SJSA1 (cell line): ENCODE results near the gene SLC1A7. TPM values are rescaled to one million over a fixed set of nuclear protein-coding genes. Genes with fewer than 3 reads are reported as not detected.
A peak's percentile ranks its signal among the peaks of the same experiment; 100 is the strongest.

Experiments
- DNase-seq, 2 experiments: peaks; one replicate each; pipeline ENCODE4 v3.0.0-alpha.2; 2015 to 2020; ENCODE audit warnings: low spot score in 2 of 2, low read depth in 1 of 2
- H3K27ac ChIP-seq: fragments of 250-450 bp; sonication (Bioruptor Pico); 2 replicates; pipeline ENCODE4 v1.5.1; 2020; ENCODE audit warnings: mild to moderate bottlenecking, moderate library complexity
- H3K27me3 ChIP-seq: fragments of 250-450 bp; sonication (Bioruptor Pico); replicated peaks from 2 replicates; pipeline ENCODE4 v1.5.1; 2020; ENCODE audit warnings: mild to moderate bottlenecking, moderate library complexity
- H3K36me3 ChIP-seq: fragments of 250-450 bp; sonication (Bioruptor Pico); 2 replicates; pipeline ENCODE4 v1.5.1; 2020; ENCODE audit warnings: mild to moderate bottlenecking
- H3K4me1 ChIP-seq: fragments of 250-450 bp; sonication (Bioruptor Pico); replicated peaks from 2 replicates; pipeline ENCODE4 v1.6.1; 2021; ENCODE audit warnings: mild to moderate bottlenecking
- H3K4me3 ChIP-seq: fragments of 250-450 bp; sonication (Bioruptor Pico); 2 replicates; pipeline ENCODE4 v1.5.1; 2020; ENCODE audit warnings: mild to moderate bottlenecking
- H3K9me3 ChIP-seq: fragments of 250-450 bp; sonication (Bioruptor Pico); replicated peaks from 2 replicates; pipeline ENCODE4 v1.5.1; 2020; ENCODE audit warnings: mild to moderate bottlenecking
- total RNA-seq: library from RNA; depleted of rRNA; stranded (reverse); fragments of >200 nt; shearing (Covaris generic); gene quantifications from 2 replicates; pipeline ENCODE4 v1.2.3, GENCODE V29; 2014

SLC1A7 gene
- total RNA-seq, 1 experiment from 2014 or later: 12.1 TPM

DNA sequence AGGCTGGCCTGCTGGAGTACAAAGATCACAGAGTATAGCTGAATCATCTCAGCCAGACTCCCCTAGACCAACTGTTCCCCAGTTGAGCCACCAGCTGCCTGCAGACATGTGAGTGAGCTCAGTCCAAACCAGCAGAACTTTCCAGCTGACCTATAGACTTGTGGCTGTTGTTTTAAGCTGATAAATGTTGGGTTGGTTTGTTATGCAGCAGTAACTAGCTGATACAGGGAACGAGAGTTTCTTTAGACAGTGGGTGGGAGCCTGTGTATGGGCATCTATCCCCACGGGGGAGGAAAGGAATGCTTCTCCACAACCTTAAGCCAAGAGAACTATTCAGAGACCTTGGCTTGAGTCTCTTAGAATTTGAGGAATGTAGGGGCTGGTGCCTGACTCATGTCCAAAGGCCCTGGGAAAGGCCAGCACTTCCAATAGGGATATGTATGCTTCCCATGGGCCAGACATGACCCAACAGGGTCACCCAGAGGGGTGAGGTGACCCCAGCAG is 30.1 kb downstream of the SLC1A7 start:
- peak overlapping the region; percentile 96 for H3K27ac ChIP-seq
- peaks cover 94% of the 10 kb centered on the region for H3K4me1 ChIP-seq

DNA sequence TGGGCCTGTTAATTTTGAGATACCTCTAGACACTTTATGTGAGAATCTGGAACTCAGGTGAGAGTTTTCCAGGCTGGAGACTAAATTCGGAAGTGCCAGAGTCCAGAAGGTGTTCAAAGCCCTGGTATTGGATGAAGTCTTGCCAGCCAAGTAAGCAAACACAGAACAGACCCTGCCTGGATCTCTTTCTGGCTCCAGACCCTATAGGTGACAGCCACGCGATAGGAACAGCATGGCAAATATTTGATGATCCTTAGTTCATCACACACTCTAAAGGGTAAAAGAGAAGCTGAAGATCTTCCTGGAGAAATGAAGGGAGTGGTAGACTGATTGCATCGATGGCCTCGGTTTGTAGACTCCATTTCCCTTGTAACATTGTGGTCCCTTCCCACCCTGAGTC is 30.7 kb downstream of the SLC1A7 start:
- H3K36me3 ChIP-seq: peaks cover 10% of the 10 kb centered on the region; the same call in 1 of the 2 replicates
- peak overlapping the region; percentile 96 for H3K27ac ChIP-seq
- no peak overlapping the region for H3K4me3 ChIP-seq
- H3K27me3 ChIP-seq: no peaks in the 10 kb centered on the region
- H3K4me1 ChIP-seq: peaks cover 95% of the 10 kb centered on the region
- H3K9me3 ChIP-seq: peaks cover 8% of the 10 kb centered on the region
- no peak for DNase-seq

More for the DNA sequence above, 30.1 kb downstream of the SLC1A7 start:
- no peaks in the 10 kb centered on the region for H3K27me3 ChIP-seq
- H3K36me3 ChIP-seq: peaks cover 10% of the 10 kb centered on the region; the same call in 1 of the 2 replicates
- no peak overlapping the region for H3K4me3 ChIP-seq
- peaks cover 8% of the 10 kb centered on the region for H3K9me3 ChIP-seq
- peak; percentile 87 to 88 for DNase-seq

DNA sequence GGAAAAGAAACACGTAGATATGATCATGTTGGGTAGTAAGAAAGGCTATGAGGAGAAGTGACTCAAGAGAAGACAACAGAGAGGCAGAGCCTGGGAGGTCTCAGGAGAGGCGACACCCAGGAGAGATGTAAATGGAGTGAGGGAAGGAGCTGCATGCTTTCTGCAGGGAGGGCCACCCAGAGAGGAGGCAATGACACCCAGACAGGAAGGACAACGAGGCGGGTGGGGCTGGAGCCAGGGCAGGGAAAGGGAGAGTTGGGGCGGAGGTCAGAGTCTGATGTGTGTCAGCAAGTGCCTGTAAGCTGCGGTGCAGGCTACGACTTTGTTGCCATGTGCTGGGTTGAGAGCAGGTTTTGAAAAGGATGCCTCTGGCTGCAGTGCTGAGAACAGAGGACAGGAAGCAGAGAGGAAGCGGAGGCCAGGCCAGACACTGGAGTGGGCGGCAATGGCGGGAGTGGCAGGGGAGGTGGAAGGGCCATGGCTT is 31.3 kb downstream of the SLC1A7 start:
- Histone ChIP-seq H3K9me3 (peaks cover 8% of the 10 kb centered on the region), H3K27ac (peak overlapping the region; percentile 97), H3K36me3 (peaks cover 10% of the 10 kb centered on the region; the same call in 1 of the 2 replicates), H3K27me3 (no peaks in the 10 kb centered on the region), H3K4me3 (no peak overlapping the region), H3K4me1 (peaks cover 95% of the 10 kb centered on the region)
- peak; percentile 99 to 100 for DNase-seq

DNA sequence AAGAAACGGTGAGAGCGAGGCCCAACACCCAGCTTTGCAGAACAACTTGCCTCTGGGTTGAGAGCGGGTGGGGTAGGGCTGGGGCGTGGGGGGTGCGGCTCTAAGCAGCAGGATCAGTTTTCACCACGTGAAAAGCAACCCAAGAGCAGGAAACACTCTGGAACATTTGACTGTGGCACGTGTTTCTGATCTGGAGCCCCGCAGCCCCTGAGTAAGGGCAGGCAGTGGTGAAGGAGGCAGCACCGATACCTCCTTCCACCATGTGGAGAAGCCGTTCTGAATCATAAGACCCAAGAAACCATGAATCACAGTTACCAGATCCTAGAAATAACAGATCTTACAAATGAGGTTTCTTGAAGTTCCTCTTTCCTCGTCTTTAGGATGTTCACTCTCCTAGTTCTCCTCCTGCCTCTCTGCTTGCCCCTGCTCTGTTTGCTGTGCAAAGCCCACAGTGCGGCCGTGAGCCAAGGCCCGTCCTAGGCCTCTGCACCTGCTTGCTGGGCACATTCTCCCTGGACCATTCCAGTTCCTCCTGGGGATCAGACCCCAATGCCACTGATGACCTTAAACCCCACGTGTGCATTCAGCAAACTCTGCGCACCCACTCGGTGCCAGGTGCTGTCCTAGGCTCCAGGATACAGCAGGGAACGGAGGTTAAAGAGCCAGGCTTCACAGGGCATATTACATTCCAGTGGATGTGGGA is 31.9 kb downstream of the SLC1A7 start:
- Histone ChIP-seq H3K9me3 (peaks cover 8% of the 10 kb centered on the region), H3K4me3 (no peak overlapping the region), H3K27ac (peak overlapping the region; percentile 97), H3K27me3 (no peaks in the 10 kb centered on the region), H3K36me3 (peaks cover 10% of the 10 kb centered on the region; the same call in 1 of the 2 replicates), H3K4me1 (peaks cover 95% of the 10 kb centered on the region)
- DNase-seq: peak in 1 of 2 experiments; percentile 80

DNA sequence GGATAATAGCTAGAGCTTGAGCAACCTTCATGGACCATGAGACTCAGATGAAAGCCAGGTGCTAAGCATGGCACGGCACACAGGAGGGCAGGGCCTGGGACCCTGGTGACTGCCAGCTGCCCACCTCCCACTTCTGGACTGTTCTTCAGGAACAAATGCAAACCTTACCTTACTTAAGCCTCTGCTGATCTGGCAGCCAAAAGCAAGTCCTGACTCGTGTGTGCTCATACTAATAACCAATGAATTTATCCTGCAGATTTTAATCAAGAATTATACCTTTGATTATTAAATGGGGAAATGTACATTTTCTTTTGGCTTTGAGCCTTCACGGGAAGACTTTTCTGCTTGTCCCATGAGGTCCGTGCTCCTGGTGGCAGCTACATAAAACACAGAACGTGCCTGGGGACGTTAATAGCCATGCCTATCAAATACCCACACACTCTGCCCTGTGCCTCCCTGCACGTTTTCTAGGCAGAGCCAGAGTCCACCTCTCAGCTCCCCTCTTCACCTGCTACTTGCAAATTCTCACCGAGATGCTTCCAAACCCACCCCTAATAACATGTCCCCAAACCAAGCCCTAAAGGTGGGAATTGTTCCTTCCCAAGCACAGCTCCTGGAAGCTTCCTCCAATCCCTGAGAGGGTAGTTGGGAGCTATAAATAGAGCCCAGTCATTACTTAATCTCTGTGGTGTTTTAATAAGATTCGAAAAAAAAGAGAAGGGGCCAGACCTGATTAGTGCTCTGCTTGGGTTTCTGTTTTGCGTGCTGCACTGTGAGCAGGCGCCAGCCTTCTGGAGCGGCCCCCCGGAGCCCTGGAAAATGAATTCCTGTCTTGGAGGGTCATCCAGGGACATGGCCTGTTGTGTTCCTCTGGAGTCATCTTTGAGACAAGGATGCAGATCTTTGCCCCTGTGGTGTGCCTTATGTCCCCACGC is 33.5 kb downstream of the SLC1A7 start:
- Histone ChIP-seq H3K27me3 (no peaks in the 10 kb centered on the region), H3K4me1 (peaks cover 80% of the 10 kb centered on the region), H3K27ac (peak overlapping the region; percentile 97), H3K9me3 (peaks cover 8% of the 10 kb centered on the region), H3K36me3 (peaks cover 10% of the 10 kb centered on the region; the same call in 1 of the 2 replicates), H3K4me3 (no peak overlapping the region)
- DNase-seq: peak; percentile 88 to 91

DNA sequence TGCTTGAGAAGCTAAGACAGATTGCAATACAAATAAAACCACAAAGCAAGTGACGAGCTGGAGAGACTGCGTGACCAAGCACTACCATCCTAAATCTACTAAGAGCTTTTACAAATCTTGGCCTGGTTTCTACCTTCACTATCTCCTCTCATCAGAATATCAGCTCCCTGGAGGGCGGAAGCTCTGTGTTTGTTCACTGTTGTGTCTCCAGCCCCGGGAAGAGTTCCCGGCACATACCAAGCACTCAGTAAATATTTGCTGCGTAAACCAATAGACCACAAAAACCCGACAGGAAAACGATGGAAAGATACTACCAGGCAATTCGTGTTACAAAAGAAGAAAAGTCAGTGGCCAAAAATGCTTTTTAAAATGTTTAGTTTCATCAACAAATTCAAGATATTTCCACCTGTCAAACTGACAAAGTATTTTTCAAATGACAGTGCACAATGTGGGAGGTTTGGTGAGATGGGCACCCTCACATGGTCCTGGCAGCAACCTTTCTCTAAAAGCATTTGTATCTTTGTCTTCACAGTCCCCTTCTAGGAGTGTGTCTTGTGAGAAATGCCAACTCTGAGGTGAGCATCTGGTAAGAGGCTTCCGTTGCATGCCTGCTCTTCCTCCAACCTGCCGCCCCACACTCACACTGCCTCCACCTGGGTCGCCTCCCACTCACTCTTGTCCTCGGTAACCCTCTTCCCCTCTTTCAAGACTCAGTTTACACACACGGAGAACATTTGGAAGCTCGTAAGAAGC is 34.7 kb downstream of the SLC1A7 start:
- Histone ChIP-seq H3K4me3 (no peak overlapping the region), H3K27me3 (no peaks in the 10 kb centered on the region), H3K36me3 (peaks cover 10% of the 10 kb centered on the region; the same call in 1 of the 2 replicates), H3K27ac (peak overlapping the region; percentile 97), H3K9me3 (peaks cover 8% of the 10 kb centered on the region), H3K4me1 (peaks cover 69% of the 10 kb centered on the region)
- peak; percentile 95 to 98 for DNase-seq

DNA sequence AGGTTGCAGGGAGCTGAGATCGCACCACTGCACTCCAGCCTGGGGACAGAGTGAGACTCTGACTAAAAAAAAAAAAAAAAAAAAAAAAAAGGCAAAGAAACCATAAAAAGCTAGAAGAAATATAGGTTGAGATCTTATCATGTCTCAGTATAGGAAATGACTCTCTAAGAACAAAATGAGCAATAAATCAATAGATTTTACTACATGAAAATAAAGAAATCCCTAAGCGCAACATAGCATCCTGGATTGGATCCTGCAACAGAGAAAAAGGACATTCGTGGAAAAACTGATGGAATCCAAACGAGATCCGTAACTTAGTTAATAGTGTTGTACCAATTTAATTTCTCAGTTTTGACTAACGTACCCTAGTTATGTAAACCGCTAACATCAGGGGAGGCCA is 35.3 kb downstream of the SLC1A7 start:
- no peak for DNase-seq
- peaks cover 5% of the 10 kb centered on the region for H3K9me3 ChIP-seq
- H3K27ac ChIP-seq: peak overlapping the region; percentile 97
- H3K4me3 ChIP-seq: no peak overlapping the region
- H3K4me1 ChIP-seq: peaks cover 62% of the 10 kb centered on the region
- peaks cover 11% of the 10 kb centered on the region; the same call in 1 of the 2 replicates for H3K36me3 ChIP-seq
- no peaks in the 10 kb centered on the region for H3K27me3 ChIP-seq

DNA sequence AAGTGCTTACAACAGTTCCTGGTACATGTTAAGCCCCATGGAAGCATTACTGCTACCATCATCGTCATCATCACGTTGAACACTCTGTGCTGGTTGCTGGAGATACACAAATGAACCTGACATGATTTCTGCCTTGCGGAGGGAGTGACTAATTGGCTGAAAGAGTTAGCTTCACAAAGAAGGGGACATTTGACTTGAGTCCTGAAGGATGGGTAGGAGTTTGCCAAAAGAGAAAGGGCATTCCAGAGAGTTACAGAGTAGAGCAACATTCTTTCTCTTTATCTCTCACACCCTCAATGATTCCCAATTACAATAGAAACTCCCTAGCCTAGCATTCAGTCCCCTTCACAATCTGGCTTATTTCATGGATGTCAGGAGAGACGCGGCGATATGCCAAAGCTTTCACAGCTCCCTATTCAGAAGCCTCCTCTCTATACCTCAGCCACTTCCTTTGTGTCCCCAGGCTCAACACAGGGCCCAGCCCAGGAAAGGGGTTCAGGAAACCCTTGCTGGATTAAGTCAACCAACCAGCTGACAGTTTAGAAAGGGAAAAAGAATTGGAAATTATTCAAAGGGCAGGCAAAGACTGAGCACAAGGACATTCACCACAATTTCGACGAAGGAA is 38.0 kb downstream of the SLC1A7 start:
- H3K27me3 ChIP-seq: no peaks in the 10 kb centered on the region
- H3K4me3 ChIP-seq: no peak overlapping the region
- no peak overlapping the region for H3K27ac ChIP-seq
- DNase-seq: no peak
- H3K4me1 ChIP-seq: peaks cover 37% of the 10 kb centered on the region
- peaks cover 3% of the 10 kb centered on the region; the same call in 1 of the 2 replicates for H3K36me3 ChIP-seq
- H3K9me3 ChIP-seq: peaks cover 14% of the 10 kb centered on the region

DNA sequence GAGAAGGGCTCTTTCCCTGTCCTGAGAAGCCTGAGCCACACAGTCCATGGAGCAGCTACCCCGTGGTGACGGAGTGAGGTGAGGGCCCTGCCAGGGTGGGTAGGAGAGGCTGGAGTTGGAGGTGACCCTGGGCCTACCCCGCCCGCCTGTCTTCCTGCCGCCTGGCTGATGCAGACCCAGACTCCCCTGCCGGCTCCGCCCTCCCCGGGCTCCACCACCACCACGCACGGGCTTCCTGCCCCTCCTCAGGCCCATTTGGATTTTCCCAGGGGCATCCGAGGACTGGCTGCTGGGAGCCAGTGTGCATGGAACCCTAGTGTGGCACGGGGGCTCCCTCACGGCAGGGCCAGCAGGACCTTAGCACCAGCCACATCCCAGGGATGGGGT is 47.9 kb downstream of the SLC1A7 start:
- H3K9me3 ChIP-seq: peaks cover 27% of the 10 kb centered on the region
- no peak overlapping the region for H3K27ac ChIP-seq
- H3K27me3 ChIP-seq: no peaks in the 10 kb centered on the region
- peaks cover 4% of the 10 kb centered on the region for H3K4me1 ChIP-seq
- H3K36me3 ChIP-seq: no peaks in the 10 kb centered on the region
- DNase-seq: no peak
- H3K4me3 ChIP-seq: no peak overlapping the region

DNA sequence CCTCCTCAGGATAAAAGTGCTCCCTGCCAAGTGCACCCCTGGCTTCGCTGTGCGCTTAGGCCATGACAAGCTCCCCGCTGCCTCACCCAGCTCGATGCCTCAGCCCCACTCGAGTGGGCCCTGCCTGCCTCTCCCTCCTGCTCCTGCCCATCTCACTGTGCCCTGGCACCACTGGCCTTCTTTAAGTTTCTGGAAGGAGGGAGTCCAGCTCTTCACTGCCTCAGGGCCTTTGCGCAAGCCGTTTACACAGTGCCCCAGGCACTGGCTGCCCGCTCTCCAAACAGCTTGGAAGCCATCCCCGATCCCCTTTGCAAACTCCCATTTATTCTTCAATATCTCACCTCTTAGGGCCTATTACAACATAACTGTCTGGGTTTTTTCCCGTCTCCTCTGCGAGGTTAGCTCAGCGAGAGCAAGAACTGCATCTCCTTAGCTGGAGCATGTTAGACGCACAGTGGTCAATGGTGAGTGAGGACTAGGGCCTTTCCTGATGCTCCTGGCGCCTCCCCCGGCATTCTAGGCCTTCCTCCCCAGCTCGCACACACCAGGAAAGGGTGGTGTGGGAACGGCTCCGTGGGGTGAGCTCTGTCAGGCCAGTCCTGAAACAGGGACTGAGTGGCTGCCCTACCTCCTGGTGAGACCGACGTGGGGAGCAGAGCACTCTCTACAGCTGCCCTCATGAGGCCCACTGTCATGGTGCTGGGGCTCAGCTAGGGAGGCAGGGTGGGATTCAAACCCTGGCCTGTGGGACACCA is 48.5 kb downstream of the SLC1A7 start:
- H3K27me3 ChIP-seq: no peaks in the 10 kb centered on the region
- H3K36me3 ChIP-seq: no peaks in the 10 kb centered on the region
- H3K4me3 ChIP-seq: no peak overlapping the region
- DNase-seq: no peak
- peaks cover 25% of the 10 kb centered on the region for H3K9me3 ChIP-seq
- no peak overlapping the region for H3K27ac ChIP-seq
- H3K4me1 ChIP-seq: peaks cover 10% of the 10 kb centered on the region

DNA sequence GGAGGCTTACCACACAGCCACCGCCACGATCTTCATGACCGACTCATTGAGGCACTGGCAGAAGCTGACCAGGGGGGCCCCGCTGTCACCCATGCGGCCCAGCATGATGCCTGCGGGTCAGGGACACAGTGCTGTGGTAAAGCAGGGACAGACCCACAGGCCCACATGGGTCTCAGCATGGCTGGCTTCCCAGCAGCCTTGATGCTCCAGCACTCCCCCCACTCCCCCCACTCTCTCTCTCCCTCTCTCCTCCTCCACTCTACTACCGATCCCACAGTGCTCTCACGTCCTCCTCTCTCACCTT is 49.0 kb downstream of the SLC1A7 start:
- no peak for DNase-seq
- H3K9me3 ChIP-seq: peaks cover 20% of the 10 kb centered on the region

DNA sequence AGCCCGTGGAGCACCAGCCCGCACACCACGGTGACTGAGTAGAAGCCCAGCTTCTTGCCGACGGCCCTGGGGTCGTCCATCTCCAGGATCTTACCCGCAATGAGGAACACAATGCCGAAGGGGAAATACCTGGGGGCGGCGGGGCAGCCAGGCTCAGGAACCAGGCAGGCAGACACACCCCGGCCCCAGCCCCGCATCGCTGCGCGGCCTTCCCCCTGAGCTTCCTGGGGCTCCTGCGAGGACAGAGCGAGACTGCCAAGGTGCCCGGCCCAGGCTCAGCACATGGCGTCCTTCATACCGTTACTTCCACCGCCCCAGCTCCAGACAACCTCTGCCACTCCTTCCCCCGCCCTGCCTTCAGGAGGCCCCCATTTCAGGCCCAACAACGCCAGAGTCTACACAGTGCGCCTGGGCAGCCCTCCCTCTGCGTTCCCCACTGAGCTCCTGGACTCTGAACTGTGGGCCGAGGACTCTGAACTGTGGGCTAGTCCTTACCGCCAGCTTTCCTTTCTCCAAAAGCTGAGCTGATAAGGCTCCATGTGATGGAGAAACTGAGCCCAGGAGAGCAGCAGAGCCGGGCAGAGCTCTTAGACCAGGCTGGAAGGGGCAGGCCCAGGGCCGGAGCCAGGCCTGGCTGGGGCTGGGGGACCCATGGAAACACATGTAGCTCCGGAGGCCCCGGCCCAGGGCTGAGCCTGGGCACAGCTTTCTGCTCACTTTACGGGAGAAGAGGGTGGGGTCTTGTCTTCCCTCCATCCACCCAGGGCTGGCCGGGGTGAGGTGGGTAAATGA is 49.6 kb downstream of the SLC1A7 start:
- no peaks in the 10 kb centered on the region for H3K36me3 ChIP-seq
- H3K27ac ChIP-seq: no peak overlapping the region
- peaks cover 14% of the 10 kb centered on the region for H3K9me3 ChIP-seq
- H3K4me1 ChIP-seq: peaks cover 14% of the 10 kb centered on the region
- DNase-seq: no peak
- no peak overlapping the region for H3K4me3 ChIP-seq
- H3K27me3 ChIP-seq: no peaks in the 10 kb centered on the region

More for the DNA sequence above, 49.0 kb downstream of the SLC1A7 start:
- H3K27me3 ChIP-seq: no peaks in the 10 kb centered on the region
- no peak overlapping the region for H3K27ac ChIP-seq
- no peaks in the 10 kb centered on the region for H3K36me3 ChIP-seq
- H3K4me3 ChIP-seq: no peak overlapping the region
- H3K4me1 ChIP-seq: peaks cover 14% of the 10 kb centered on the region
